Neutrophil (primary cell): Measurements from ENCODE around the gene GADD45A.

ENCODE experiments used
- H3K27ac ChIP-seq: fragments of 200-600 bp; sonication (generic); 2 replicates; pipeline ENCODE4 v1.5.1; 2016; ENCODE audit warnings: mild to moderate bottlenecking, moderate library complexity
- H3K27me3 ChIP-seq: fragments of 200-600 bp; sonication (generic); 2 replicates; pipeline ENCODE4 v1.6.0; 2016; ENCODE audit warnings: mild to moderate bottlenecking
- H3K36me3 ChIP-seq: fragments of 200-600 bp; sonication (generic); 2 replicates; pipeline ENCODE4 v1.5.1; 2017
- H3K4me1 ChIP-seq, 2 experiments: fragments of 200-600 bp in 1 of 2; sonication (generic) in 1 of 2; 1 replicate in 1 of 2; 2 replicates in 1 of 2; pipeline versions ENCODE4 v1.5.1 to v1.6.1; 2013 to 2016; ENCODE audit warnings: low read depth in 1 of 2, low read length in 1 of 2, mild to moderate bottlenecking in 1 of 2, moderate library complexity in 1 of 2; ENCODE audit not compliant: control insufficient read depth in 1 of 2, insufficient read depth in 1 of 2
- H3K4me3 ChIP-seq, 2 experiments: fragments of 200-600 bp in 1 of 2; sonication (generic) in 1 of 2; 1 replicate in 1 of 2; 2 replicates in 1 of 2; pipeline ENCODE4 v1.5.1; 2013 to 2016; ENCODE audit warnings: low read depth in 1 of 2, low read length in 1 of 2, mild to moderate bottlenecking in 1 of 2, moderate library complexity in 1 of 2
- H3K9me3 ChIP-seq: fragments of 200-600 bp; sonication (generic); 2 replicates; pipeline ENCODE4 v1.5.1; 2016
- CTCF ChIP-seq: fragments of 200-600 bp; sonication (generic); IDR thresholded peaks from 2 replicates; pipeline ENCODE4 v1.5.1; 2016; ENCODE audit warnings: antibody characterized with exemption

Gene GADD45A

GRCh38 chr1:67672260-67672803 is 12.7 kb upstream of the GADD45A start:
- no peaks in the 10 kb centered on the region for H3K27me3 ChIP-seq
- H3K4me3 ChIP-seq = no peak overlapping the region
- peaks cover 3 to 6% of the 10 kb centered on the region in 2 experiments for H3K4me1 ChIP-seq
- no peaks in the 10 kb centered on the region for H3K36me3 ChIP-seq
- TF ChIP-seq CTCF = no peak
- H3K9me3 ChIP-seq = no peaks in the 10 kb centered on the region
- no peak overlapping the region for H3K27ac ChIP-seq

GRCh38 chr1:67673468-67674201 is 11.4 kb upstream of the GADD45A start:
- no peaks in the 10 kb centered on the region for H3K36me3 ChIP-seq
- no peak for TF ChIP-seq CTCF
- no peaks in the 10 kb centered on the region for H3K9me3 ChIP-seq
- H3K4me3 ChIP-seq = no peak overlapping the region
- peaks cover 3 to 6% of the 10 kb centered on the region in 2 experiments for H3K4me1 ChIP-seq
- H3K27me3 ChIP-seq = no peaks in the 10 kb centered on the region
- H3K27ac ChIP-seq = no peak overlapping the region

- H3K9me3 ChIP-seq = no peaks in the 10 kb centered on the region
- H3K27ac ChIP-seq = no peak overlapping the region
- no peak overlapping the region for H3K4me3 ChIP-seq
- TF ChIP-seq CTCF = no peak
- H3K4me1 ChIP-seq = peaks cover 3 to 6% of the 10 kb centered on the region in 2 experiments
- no peaks in the 10 kb centered on the region for H3K36me3 ChIP-seq
- no peaks in the 10 kb centered on the region for H3K27me3 ChIP-seq
Measured at GRCh38 chr1:67674260-67675011, 10.6 kb upstream of the GADD45A start.

GRCh38 chr1:67675800-67676199 is 9.2 kb upstream of the GADD45A start:
- no peak for TF ChIP-seq CTCF

GRCh38 chr1:67676287-67676686 is 8.7 kb upstream of the GADD45A start:
- Histone ChIP-seq H3K9me3 (no peaks in the 10 kb centered on the region), H3K36me3 (no peaks in the 10 kb centered on the region), H3K4me1 (peaks cover 0 to 3% of the 10 kb centered on the region in 2 experiments), H3K27ac (no peak overlapping the region), H3K4me3 (no peak overlapping the region), H3K27me3 (no peaks in the 10 kb centered on the region)
- no peak for TF ChIP-seq CTCF

More at GRCh38 chr1:67675800-67676199, 9.2 kb upstream of the GADD45A start:
- Histone ChIP-seq H3K4me1 (peaks cover 0 to 3% of the 10 kb centered on the region in 2 experiments), H3K9me3 (no peaks in the 10 kb centered on the region), H3K4me3 (no peak overlapping the region), H3K36me3 (no peaks in the 10 kb centered on the region), H3K27me3 (no peaks in the 10 kb centered on the region), H3K27ac (no peak overlapping the region)
